Ammon's horn (tissue), 1 donor: Measurements from ENCODE around the gene MRPS6.

Experiments
- DNase-seq: peaks from one replicate; pipeline ENCODE4 v3.0.0-alpha.2; 2016; ENCODE audit warnings: low spot score

Gene MRPS6

DNA sequence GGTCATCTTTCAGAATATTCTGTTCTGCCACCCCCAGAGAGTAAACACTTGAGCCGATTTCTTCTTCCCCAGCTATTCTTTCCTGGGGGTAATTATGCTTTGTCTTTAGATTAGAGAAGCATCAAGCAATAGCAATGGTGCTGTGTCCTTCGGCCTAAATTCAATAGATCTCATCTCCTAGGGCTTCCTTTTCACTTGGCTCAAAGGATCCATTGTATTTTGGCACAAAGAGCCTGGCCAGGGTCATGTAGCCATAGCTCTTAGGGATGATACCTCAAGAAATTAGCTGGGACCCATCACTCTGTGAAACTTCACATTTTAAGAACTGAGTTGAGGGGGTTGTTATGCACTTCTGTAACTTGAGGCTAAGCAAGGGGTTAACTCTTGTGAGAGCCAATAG lies 27.0 kb downstream of the MRPS6 start:
- no peak for DNase-seq

DNA sequence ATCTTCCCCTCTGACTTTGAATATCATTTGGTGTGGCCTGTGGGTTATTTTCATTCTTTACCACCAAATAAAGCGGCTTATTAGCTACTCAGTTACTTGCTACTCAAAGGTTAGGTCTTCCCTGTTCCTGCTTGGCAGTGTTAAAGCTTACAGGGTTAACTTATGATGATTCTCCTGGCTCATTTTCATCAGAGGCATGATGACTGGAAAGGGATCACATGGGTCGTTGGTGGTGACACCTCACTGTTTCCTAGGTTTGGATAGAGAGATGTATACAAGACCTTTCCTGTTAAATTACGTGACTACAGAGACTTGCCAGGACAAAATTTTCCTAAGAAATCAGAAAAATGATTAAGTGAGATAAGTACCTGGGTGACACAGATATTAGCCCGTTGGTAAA lies 27.4 kb downstream of the MRPS6 start:
- no peak for DNase-seq

DNA sequence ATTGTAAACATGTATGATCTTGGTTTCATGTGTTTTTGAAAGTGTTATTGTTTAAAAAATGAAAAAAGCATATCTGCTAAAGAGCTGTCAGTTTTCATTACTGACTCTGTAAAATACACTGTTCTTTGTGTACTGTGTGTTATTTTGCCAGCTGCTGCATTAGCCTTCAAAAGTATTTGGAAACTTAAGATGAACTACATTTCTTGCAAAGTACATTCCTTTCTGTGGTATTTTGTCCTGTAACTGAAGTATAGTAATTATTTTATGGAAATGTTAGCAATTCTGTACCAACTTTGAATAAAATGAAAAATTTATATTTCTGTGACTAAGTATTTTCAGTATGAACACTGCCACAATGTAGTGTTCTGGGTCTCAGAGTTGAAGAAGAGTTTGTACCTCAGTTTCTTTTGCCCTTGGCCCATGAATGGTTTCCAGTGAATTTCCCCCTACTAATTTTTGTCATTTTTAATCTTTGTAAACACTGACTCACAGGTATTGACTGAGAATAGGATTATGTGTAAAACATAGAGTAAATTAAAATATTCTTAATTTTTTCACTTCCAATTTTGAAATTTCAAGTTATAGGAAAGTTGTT lies 32.7 kb downstream of the MRPS6 start:
- DNase-seq: no peak

DNA sequence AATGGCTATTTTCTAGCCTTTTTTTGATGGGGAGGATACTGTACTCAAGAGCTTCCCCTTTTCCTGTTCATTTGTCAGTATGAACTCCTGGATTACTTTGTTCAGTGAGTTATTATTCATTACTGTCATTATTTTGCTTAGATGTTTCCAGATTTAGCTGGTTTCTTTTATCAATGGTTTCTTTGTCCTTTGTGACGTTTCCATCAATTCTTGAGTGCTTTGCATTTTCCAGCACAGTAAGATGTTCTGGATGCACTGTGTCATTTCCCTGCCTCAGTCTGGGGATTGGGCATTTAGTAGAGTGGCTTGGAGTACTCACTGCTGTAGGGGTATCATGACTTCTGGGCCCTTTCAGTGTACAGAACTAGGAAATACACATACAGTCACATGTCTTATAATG lies 34.2 kb downstream of the MRPS6 start:
- DNase-seq: no peak

DNA sequence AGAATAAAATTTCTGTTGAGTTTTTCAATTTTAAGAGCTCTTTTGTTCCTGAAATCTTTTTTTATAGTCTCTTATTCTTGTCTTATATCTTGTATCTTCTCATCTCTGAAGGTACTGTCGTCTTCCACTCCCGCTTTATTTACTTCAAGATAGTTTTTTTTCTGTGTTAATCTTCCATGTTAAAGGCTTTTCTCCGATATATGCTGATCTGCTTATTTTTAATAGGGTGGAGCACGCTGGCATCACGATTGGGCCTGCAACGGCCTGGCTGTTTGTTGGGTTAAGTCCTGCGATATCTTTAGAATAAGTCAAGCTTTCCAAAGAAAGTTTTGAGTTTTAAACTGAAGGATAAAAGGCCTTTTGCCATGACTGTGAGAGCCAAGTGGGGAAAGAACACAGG lies 35.7 kb downstream of the MRPS6 start:
- no peak for DNase-seq

DNA sequence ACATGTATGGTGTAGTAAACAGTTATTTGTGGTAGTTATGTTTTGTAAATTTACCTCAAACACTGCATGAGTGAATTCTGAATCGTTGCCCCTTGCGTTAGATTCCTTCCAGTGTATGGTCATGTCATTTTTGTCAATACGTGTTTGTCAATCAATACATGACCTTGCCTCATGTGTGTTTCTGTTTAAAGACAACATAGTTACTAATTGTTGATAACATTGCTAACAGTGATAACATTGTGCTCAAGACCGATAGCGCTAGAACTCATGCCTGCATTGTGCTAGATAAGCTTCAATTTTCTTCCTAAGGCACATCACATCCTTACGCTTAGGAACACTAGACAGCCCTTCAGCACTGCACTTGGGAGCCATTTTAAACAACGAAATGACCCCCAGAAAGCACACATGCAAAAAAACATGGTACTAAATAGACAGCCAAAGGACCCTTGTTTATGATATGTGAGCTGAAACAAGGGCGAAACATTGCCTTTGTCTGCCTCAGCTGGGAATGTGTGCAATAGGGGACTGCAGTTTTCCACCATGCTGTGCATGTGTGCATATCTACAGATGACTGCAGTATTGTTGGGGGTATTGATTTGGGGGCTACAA lies 37.3 kb downstream of the MRPS6 start:
- no peak for DNase-seq

DNA sequence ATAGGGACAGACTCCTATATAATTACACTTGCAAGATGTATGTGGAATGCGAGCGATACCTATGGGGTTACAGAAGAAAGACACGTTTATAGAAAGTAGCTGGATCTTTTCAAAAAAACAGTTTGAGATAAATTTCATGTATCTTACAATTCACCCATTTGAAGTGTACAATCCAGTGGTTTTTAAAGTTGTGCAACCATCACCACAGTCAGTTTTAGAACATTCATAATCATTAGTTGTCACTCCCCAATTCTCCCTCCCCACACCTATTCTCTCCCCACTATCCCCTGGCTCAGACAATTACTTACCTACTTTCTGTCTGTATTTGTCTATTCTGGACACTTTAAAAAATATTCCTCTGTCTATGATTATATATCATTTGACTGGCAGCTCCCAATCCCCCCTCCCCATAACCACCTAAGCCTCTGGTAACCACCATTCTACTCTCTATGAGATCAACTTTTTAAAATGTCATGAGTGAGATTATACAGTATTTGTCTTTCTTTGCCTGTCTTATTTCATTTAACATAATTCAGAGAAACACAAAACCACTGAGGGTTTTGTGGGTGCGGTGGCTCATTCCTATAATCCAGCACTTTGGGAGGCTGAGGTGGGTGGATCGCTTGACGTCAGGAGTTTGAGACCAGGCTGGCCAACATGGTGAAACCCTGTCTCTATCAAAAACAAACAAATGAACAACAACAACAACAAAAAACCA lies 39.1 kb downstream of the MRPS6 start:
- no peak for DNase-seq

DNA sequence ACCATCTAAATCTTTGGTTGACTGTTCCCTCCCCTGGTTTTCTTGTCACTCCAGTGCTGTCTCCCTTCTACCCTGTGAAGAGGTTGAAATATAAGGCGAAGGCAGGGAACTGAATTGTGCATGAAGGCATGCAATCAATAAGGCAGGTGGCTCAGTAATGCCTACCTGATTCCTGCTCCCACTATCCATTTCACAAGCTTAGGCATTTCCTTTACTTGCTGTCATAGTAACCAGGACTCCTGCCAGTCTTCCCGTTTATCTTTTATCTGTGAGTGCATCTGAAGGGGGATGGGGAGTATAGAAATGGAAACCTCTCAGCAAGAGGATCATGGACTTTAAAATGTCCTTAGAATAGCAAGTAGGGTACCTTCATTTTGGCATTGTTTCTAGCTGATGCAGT lies 40.5 kb downstream of the MRPS6 start:
- no peak for DNase-seq

DNA sequence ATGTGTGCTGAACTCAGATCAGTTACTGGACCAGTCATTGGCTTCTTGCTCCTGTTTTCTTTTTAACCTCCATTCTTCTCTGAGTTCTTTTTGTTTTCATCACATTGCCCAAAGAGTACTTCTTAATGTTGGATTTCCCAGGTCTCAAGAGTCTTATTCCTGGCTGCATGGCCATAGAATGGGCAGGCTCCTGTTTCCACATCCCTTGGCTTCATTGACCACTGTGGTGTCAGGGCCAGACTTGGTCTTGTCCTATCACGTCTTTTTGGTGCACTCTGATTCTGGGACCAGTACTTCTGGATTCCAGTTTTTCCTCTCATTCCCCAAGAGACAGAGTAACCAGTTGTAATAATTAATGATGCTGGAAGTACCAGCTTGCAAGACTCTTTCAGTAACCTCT lies 41.8 kb downstream of the MRPS6 start:
- no peak for DNase-seq

DNA sequence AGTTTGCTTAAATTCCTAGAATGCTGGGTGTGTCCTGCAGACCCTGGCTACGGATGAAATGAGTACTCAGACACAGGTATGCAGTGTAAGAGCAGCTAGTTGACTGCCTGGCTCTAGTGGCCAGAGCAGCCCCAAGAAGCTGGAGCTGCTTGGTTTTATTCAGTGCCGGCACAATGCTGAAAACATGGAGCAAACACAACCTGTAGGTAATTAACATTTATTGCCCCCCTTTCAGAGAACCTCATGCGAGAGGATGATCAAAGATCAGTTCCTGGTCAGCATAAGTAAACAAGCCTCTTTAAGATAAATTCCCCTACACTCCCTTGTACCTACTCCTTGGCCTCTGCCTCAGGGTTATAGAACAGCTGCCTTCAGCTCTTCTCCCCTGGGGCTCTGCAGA lies 43.2 kb downstream of the MRPS6 start:
- DNase-seq: no peak

DNA sequence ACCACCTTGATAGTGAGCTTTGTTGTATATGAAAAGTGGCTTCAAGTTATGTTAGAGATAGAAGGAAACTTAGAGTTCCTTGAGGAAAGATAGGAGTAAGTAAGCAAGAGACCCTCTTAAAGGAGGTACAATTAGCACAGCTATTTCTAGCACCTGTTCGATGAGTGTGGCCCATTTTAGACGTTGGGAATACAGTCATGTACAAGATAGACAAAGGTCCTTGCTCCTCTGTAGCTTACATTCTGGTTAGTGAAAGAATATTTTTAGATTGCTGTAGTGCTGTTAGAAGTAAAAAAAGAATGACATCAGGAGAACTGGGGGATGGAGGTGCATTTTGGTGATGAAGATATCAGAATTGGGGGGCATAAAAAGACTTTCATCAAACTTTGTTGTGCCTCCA lies 47.5 kb downstream of the MRPS6 start:
- DNase-seq: no peak

DNA sequence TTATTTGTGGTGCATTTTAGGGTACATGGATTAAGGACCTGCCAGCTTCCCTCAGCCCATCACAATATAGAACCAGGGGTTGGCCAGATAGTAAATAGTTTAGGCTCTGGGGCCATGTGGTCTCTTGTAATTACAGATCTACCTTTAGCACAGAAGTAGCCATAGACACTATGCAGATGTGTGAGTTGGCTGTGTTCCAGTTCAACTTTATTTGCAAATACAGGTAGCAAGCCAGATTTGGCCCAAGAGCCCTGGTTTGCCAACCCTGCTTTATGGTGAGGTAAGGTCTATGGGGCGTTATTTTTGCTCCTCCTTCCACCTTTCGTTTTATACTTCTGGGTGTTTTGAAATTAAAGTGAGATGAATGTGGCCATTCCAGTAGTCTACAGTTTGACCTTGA lies 48.7 kb downstream of the MRPS6 start:
- DNase-seq: no peak

DNA sequence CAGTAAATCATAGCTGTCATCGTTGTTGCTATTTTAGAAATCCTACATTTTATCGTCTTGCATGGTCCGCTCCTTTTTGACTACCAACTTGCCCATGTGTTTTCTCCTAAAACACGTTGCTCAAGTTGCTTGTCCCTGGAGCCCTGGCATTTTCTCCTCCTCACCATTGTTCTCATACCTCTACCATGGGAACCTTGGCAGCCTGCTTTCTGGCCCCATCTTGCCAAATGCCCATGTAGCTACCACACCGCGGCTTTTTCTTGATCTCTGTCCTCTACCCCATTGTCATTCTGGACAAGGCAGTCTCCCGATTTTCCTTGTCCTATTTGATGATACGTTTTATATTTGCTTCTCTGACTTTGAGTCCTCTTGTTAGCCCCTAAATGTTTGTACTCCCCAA lies 50.2 kb downstream of the MRPS6 start:
- DNase-seq: no peak

DNA sequence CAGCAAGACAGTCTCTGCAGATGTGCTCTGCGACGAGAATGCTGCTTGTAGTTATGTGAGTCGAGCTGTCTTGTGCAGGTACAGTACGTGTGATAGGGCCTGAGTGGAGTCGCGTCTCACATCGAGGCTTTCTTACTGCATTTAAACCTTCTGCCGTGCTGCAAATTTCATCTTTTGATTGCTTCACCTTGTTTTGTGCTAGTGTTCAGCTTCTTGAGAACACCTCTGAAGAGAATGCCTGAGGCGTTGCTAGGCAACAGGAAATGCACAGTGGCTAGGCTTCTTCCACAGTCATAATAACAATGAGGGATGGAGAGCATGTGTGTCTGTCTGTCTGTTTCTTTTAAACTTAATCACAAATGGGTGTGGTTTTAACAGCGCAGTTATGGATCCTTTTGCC lies 52.9 kb downstream of the MRPS6 start:
- DNase-seq: peak; percentile 63

DNA sequence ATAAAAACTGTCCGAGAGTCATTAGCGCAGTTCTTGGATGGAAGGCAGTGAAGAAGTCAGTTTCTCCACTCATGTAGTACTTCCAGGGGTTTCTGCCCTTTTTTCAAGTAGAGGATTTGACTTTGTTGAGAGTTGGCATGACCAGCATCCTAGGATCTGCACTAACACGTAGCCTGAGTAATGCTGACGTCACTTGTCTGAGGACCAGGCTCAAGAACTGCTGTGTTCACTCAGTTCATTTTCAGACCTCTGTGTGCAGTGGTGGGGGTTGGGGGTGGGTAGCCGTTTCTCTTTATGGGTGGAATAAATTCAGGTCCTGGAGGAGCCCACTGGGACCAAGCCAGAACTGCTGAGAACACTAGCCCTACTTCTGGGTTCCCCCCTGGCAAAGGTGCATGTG lies 53.3 kb downstream of the MRPS6 start:
- DNase-seq: no peak

DNA sequence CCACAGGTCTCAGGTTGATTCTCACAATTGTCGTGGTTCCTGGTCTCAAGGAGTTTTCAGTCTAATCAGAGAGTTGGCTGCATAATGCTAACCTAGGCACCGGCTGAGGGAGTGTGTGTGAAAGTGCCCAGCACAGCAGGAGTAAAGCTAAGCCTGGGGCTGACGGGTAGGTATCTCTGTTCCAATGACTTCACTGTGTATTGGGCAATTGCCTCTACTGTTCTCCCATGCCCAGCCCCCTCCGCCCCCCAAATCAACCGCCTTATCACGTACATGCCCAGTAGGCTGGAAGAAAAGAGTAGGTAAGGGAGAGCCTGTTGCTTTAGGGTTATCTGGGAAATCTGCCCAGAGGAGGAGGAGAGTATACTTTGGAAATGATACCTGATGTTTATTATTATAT lies 54.7 kb downstream of the MRPS6 start:
- no peak for DNase-seq

DNA sequence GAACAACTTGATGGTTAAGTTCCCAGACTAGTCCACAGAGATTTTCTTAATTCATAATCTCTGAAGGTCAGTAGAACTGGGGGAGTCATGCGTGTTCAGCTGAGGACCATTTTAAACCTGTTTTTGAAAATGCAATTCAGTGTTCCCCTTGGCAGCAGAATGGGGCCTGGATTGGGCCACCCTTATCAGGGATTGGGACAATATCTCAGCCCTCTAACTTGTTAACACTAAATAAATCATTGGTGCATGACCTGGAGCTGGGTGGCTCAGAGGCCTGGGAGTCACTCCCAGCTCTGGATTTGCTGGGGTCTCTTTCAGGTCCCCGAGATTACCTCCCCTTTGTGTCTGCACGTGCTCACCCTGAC lies 55.3 kb downstream of the MRPS6 start:
- DNase-seq: no peak

DNA sequence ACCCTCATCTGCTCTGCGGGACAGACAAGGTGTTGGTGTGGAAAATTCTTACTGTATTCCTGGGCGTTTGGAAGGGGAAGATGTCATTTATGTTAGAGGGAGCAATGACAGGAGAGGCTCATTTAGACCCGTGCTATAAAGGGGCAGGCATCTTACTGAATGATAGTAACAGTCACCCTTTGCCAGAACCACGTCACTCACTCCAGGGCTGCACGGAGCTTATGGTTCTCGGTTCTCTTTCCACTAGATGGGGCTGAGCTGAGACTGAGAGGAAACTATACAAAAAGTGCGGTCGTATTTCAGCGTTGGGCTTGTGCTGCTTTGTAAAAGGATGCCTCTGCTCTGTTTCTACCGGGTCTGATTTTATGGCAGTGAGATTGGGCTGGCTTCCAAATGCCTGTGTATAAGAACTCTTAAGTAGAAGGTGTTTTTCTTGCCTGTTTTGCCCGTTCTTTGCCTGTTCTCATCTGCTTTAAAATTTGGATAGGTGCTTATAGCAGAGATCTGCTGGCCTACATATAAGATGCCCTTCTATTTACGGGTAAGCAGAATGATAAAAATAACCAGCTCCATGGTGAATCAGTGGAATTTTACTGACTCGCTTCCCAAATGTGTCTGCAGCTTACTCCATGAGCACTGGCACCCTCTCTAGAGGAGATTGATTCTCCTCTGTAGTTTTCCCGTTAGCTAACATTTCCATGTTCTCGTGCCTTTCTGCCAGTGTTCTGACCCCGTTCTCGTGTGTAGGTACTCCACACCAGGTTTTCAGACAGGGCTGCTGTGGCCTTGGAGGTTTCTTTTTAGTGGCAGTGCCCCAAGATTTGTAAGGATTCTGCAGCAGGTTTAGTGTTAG lies 55.9 kb downstream of the MRPS6 start:
- DNase-seq: peak; percentile 86

DNA sequence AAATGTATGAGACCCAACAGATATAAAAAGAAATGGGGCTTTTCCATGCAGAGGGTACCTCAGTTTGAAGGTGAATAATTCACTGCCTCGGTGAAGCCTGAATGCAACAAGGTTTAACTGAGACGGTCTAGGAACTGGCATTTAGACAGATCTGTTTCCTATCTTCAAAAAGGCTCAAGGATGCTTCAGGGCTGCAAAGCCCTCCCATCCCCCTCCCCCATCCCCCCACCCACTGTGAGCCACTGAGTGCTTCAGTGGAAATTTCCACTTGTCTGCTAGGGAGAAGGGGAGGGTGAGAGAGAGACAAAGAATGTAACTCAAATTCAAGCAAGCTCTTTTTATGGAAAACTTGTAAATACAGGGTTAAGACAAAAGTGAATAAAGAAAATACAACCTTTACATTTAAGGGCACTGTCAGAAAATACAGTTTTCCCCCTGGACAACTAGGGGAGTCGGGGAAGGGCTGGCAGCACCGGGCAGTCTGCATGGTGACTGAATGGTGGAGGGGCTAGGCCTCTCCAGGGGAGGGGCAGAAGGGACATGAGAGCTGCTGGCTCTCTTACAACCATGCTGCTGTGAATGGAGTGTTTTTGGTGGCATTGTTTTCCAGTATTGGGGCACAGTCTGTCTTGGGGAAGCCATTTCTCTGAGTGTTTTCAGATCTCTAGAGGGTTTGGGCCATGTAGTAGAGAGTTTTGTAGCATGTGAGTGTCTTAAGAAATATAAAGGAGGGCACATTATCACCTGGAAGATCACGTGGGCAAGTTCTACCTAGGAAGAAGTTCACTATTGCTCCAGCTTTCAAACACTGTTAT lies 56.7 kb downstream of the MRPS6 start:
- DNase-seq: peak; percentile 45

DNA sequence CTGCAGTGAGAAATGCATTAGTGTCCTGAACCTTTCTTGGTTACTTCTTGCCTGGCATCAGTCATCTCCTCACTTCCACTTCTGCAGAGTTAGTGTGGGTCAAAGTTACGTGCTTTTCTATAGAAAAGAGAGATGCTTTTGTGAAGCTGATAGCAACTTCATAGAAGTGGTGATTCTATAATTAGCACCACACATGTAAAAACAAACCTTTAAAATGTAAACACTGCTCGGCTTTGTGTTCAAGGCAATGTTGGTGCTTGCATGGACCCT lies 57.3 kb downstream of the MRPS6 start:
- no peak for DNase-seq

DNA sequence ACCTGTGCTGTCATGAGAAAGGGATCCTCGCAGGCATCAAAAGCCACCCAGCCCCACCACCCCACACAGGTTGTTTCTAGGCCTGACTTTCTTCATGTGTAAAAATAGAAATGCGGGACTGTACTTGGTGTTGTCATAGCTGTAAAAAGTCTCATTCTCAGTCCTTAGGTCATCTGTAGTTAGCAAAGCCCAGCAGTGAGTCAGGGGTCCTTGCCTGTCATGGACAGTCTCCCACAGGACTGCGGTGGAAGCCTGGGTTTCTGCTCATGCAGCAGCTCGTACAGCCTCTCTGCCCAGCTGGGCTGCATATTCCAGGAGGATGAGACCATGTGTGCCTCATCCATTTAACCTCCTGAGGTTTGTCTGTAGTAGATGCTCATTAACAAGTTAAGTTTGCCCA lies 58.2 kb downstream of the MRPS6 start:
- no peak for DNase-seq

DNA sequence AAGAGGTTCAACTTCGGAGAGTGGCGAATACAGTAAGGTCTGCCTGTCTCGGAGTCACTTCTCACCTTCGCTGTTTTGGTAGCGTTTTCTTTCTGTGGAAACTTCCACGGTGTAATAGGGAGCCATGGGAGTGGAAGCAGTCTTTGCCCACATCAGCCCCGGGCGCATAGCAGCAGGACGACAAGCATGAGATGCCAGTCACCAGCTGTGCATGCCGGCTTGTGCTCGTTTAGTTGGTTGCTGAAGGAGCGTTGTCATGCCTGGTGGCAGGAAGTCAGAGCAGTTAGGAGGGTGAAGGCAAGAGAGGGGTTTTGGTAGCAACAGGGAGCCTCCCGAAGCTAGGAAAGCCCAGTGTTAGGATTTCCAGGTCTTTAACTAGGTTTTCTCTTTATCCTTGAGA lies 58.8 kb downstream of the MRPS6 start:
- DNase-seq: no peak
